Measurements from ENCODE around the gene COG5.

GRCh38 chr7:107387573-107388219 lies 176.0 kb downstream of the COG5 start:
- no peak for TF ChIP-seq CTCF (IDR thresholded peaks at IDR 0.05)
- no peak for TF ChIP-seq POLR2A (IDR thresholded peaks at IDR 0.05)
